NCI-H748 (cell line): Measurements from ENCODE around the gene PARP8.
"Not testable (repeated sequence)": the region's sequence is repeated elsewhere in the genome, so short reads cannot be mapped to it uniquely, and the experiment has no call there.

Source experiments
- DNase-seq: peaks from one replicate; lab custom pipeline; 2025; ENCODE audit not compliant: unreplicated experiment; lab: John Stamatoyannopoulos, UW

The PARP8 gene

DNA sequence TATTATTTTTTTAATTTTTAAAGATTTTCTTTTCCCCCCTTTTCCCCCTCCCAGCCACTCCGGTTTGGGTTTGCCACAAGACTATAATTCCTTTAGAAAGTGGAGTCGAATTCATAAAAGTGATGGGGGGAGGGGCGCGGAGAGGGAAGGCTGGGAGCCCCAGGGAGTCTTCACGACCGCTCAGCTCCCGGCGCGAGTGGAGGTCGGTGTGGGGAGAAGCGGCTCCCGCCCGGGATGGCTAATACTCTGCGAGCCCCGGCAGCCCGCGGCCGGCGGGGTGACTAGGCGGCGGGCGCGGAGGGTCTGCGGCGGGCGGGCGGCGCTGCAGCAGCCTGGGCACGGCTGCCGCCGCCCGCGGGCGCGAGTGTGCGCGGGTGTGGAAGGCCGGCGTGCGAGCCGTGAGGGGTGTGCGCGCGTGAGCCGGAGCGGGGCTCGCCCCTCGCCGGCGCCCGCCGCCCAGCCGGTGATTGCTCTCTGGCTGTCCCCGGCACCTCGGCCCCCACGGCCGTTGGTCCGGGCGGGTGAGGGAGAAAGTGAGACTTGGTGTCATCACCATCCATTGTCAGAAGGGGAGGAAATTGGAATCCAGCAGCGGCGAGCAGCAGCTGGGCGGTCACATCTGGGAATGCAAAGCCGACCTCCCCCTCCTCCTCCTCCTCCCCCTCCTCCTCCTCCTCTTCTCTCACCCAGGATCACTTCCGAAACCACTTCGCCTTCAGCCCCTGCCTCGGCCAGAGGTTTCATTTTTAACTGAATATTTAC is at the start of gene PARP8:
Gene PARP8, plus strand, starts transcription at position 377 of the 762 bp plus-strand sequence. CDS start 459 bp downstream, outside the sequence.
- peak; percentile 73 for DNase-seq

- DNase-seq = no peak
Measured at GRCh38 chr5:50623666-50624065, 42.8 kb upstream of the PARP8 start.

- DNase-seq = not testable (repeated sequence)
Measured at GRCh38 chr5:50634866-50635265, 31.6 kb upstream of the PARP8 start.

DNA sequence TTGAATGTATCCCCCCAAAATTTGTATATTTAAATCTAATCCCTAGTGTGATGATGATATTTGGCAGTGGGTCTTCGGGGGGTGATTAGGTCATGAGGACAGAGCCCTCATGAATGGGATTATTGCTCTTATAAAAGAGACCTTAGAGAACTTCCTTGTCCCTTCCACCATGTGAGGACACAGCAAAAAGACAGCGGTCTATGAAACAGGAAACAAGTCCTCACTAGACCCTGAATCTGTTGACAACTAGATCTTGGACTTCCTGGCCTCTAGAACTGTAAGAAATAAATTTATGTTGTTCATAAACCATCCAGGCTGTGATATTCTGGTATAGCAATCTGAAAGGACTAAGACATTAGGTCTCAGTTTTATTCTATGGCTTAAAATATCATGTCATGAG is 28.9 kb upstream of the PARP8 start:
- DNase-seq = not testable (repeated sequence)

DNA sequence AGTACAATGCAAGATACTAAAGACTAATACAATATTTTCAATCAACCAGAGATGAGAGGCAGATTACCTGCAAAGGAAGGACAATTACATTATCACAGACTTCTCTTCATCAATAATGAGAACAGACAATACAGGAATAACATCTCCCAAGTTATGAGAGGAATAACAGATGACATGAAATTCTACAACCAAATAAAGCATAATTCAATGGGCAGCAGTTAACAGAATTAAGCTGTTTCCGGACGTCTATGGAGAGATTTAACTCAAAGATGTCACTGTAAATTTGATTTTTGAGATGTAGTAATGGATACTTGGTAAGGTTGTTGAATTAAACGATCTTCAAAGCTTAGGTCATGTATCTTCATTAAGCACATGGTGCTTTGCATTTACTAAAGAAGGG is 19.8 kb upstream of the PARP8 start:
- DNase-seq = no peak

DNA sequence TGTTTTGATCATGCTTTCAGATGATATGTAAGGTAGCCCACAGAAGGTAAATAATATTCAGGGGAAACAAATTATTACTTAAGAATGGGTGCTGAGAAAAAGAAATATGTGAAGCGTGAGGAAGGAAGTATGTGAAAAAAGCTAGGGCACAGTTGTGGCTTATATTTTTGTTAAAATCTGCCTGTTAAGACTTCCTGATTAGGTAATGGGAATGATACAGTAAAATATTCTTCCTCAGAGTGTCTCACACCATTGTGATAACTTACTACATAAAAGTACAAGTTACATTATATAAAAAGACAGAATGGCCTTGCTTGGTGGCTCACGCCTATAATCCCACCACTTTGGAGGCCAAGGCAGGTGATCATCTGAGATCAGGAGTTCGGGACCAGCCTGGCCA is 18.7 kb upstream of the PARP8 start:
- DNase-seq = no peak

DNA sequence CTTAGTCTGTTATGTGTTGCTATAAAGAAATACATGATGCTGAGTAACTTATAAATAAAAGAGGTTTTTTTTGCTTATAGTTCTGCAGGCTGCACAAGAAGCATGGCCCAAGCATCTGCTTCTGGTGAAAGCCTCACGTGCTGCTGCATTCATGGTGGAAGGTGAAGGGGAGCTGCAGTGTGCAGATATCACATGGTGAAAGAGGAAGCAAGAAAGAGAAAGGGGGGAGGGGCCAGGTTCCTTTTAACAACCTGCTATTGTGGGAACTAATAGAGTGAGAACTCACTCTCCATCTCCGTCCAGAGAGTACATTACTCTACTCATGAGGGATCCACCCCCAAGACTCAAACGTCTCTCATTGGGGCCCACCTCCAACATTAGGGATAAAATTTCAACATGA is 12.5 kb upstream of the PARP8 start:
- no peak for DNase-seq

DNA sequence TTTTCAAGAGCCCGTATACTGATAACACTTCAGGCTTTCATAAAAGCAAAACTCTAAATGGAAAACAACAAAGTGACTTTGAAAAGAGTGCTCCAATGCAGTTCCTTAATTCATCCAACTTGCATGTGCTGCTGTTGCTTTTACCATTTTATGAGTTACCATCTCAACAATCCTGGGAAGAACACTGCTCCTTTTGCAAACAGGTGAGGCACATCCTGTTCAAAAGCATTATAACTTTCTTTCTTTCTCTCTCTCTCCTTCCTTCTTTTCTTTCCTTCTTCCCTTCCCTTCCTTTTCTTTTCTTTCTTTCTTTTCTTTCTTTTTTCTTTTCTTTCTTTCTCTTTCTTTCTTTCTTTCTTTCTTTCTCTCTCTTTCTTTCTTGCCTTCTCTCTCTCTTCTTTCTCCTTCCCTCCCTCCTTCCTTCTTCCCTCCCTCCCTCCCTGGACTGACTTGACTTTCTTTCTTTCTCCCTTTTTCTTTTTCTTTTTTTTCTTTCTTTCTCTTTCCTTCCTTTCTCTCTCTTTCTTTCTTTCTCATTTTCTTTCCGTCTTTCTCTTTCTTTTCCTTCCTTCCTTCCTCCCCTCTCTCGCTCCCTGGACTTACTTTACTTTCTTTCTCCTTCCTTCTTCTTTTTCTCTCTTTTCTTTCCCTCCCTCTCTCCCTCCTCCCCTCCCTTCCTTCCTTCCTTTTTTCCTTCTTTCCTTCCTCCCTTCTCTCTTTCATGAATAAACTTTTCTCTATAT is 11.2 kb upstream of the PARP8 start:
- DNase-seq = no peak

DNA sequence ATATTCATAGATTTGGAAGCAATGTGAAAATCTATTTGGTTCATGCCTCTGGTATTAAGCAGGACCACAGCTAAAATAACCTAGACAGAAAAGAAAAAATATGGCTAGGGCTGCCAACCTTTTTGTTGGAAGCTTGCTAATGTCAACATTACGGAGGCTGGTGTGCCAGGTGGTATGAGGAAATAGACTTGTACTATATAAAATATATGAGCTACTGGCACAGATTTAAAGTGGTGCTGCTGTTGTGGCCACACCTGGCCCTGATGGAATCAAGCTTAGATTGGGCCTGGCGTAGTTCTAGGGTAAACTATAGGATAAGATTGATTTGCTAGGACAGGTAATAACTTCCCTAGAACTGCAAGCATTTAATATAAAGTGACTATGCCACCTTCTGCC is 10.6 kb upstream of the PARP8 start:
- peak; percentile 33 for DNase-seq

DNA sequence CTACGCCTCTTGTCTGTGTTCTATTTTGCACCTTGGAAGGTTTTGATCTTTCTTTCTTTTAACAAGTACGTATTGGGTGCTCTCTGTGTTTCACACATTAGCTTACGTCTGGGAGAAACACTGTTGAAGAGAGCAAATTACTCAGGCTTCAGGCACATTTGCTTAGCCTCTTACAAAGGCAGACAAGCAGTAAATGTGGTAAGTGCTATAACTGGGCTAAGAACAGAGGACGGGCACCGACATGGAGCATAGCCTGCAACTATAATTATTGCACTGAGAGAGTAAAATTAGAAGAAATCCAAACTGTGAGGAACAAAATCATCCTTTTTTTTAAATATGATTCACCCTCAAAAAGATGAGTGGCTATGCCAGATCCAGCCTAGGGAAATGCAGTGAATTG is 9.4 kb upstream of the PARP8 start:
- no peak for DNase-seq

GRCh38 chr5:50658246-50658645 is 8.2 kb upstream of the PARP8 start:
- DNase-seq = no peak

DNA sequence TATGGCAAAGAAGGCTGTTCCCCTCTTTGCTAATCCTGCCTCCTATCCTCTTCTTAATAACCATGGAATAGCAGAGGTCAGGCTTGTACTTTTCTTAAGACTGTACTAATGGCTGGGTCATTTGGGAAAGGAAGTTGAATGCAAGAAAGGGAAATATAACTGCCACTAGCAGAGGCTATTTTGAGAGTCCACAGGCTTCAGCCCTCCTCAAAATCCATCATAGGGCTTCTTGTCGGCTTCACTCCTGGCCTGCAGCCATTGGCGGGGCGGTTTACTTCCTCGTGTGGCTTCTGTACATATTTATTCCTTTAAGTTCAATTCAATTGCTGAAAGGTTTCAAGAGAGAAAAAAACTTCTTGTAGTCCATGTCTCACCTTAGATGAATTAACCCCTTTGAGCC is 2.8 kb upstream of the PARP8 start:
- no peak for DNase-seq

DNA sequence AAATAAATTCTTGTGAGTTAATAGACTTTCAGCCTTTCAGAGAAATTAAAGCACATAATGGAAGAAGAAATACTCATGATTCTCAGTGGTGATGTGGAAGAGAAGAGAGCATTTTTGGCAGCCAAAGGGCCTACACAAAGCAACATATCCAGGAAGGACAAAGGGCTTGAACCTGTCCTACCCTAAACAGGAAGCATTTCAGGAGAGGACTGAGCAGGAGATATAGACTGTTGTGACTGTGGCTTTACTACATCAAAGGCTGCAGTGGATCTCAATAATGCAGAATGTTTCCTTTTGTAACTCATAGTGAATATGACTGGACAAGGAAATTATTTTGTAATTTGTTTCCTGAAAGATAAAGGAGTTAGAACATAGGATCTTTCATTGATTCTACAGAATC is 1.3 kb upstream of the PARP8 start:
- no peak for DNase-seq

GRCh38 chr5:50665761-50666202 is 655 bp upstream of the PARP8 start:
- peak; percentile 24 for DNase-seq

- DNase-seq = peak; percentile 80
Measured at GRCh38 chr5:50667023-50667652, 701 bp downstream of the PARP8 start.

DNA sequence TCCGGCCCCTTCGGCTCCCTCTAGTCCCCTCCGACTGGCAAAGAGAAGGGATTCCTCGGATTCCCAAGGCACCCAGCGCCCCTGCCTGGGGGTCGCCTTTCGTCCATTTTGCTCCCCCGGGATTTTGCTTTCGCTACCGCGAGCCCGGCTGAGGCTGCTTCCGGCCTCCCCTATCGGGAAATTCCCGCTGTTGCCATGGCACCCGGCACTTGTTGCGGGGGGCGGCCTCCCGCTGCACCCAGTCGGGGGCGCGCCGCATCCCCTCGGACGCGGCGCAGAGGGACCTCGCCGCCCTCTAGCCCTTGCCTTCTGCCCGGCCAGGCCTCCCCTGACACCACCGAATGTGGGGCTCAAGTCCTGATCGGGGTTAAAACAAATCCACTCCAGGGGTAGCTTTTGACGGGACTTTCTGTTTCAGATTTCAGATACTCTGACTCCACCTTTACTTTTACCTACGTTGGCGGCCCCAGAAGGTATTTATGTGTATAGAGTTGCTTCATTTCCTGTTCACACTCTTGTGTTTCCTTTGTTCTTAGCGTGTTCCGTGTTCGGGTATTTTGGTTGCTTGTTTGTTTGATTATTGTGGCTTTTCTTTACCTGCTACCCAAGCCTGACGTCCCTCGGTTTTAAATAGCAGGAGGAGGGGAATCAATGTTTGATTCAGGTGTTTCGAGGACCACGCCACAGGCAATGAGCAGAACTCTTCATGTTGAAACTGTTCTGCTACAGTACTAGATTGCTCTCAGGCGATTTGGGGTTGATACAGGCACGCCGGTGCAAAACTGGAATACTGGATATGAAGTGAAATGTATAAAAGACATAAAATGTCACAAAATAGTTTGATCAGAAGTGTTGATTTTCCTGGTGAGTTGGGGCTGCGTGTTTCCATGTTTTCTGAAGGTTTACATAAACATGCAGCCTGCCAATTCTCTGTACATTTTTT is 1.5 kb downstream of the PARP8 start:
- peak; percentile 89 for DNase-seq

- DNase-seq = not testable (repeated sequence)
Measured at GRCh38 chr5:50668636-50669035, 2.2 kb downstream of the PARP8 start.

- no peak for DNase-seq
Measured at GRCh38 chr5:50672663-50673062, 6.2 kb downstream of the PARP8 start.

- not testable (repeated sequence) for DNase-seq
Measured at GRCh38 chr5:50673444-50673843, 7.0 kb downstream of the PARP8 start.

GRCh38 chr5:50675385-50675784 is 8.9 kb downstream of the PARP8 start:
- no peak for DNase-seq

DNA sequence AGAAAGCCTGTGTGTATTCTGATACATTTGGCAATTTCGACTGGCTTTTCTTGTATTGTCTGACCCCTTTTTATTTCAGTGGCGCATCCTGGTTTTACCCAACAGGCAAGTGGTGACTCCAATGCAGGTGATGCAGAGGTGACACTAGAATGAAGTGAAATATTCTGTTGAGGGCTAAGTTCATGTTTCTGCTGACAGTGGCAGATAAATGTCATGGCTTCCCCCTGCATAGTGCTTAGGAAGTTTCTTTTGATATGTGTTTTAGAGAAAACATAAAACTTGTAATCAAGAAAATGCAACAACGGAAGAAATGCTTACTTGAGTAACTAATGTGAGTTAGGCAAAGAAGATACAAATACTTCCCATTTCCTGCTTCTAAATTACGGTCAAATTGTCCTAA is 13.1 kb downstream of the PARP8 start:
- not testable (repeated sequence) for DNase-seq
